ENCODE measurements around the gene RNF157. TPM values are rescaled to one million over a fixed set of nuclear protein-coding genes. Genes with fewer than 3 reads are reported as not detected.
A peak's percentile ranks its signal among the peaks of the same experiment; 100 is the strongest.

RNF157 gene
- total and polyA plus RNA-seq, 10 of the 15 experiments (the other 5 are each of a cell fraction or from before 2014, with no cell fraction given), result 1.4 to 15.9 (median 9.6) TPM

- TF ChIP-seq ZBTB11 (CRISPR knock-in tag; IDR thresholded peaks at IDR 0.05) (no peak), PAX8 (IDR thresholded peaks at IDR 0.05) (no peak), RFX5 (IDR thresholded peaks at IDR 0.05; ENCODE audit: low read depth, low read length) (no peak), KDM1A (IDR thresholded peaks at IDR 0.05; ENCODE audit: borderline replicate concordance) (no peak), PRDM15 (CRISPR knock-in tag; IDR thresholded peaks at IDR 0.05) (no peak), HDAC6 (IDR thresholded peaks at IDR 0.05; ENCODE audit: unreplicated experiment) (no peak), SMAD1 (IDR thresholded peaks at IDR 0.05; ENCODE audit: low read depth, partially characterized antibody) (no peak), ZNF687 (IDR thresholded peaks at IDR 0.05) (peak; percentile 77), MYC (IDR thresholded peaks at IDR 0.05; ENCODE audit: insufficient read depth, insufficient read length, insufficient replicate concordance, low read length, severe bottlenecking) (no peak), NFYA (IDR thresholded peaks at IDR 0.05; ENCODE audit: borderline replicate concordance, low read depth, low read length) (no peak), CEBPB (IDR thresholded peaks at IDR 0.05; ENCODE audit: borderline replicate concordance in 1 of 2, low read depth in 2 of 2, low read length in 2 of 2) (no peak), STAT1 (conservative IDR thresholded peaks at IDR 0.05) (no peak), POLR2AphosphoS2 (IDR thresholded peaks at IDR 0.05; ENCODE audit: low read depth, low read length) (no peak)
Measured at GRCh38 chr17:76252040-76252954, 12.0 kb upstream of the RNF157 start (continued).

All from GM12878 (cell line).